Breast epithelium (tissue), 3 donors: Measurements from ENCODE around the gene SNX5.

Experiments
- CTCF ChIP-seq, 3 donors: fragments of 450-650 bp; IDR thresholded peaks; one replicate each; pipeline ENCODE4 v1.5.1; 2016 to 2017; ENCODE audit warnings: antibody characterized with exemption in 3 of 3, mild to moderate bottlenecking in 3 of 3, moderate library complexity in 3 of 3
- POLR2A ChIP-seq: fragments of 450-650 bp; IDR thresholded peaks from one replicate; pipeline ENCODE4 v1.6.1; 2016; ENCODE audit warnings: antibody characterized with exemption, mild to moderate bottlenecking, moderate library complexity
- POLR2AphosphoS5 ChIP-seq, 3 donors: sonication (generic); formaldehyde crosslinking; IDR thresholded peaks; one replicate each; pipeline ENCODE4 v1.6.1; 2017; ENCODE audit warnings: antibody characterized with exemption in 3 of 3

- TF ChIP-seq CTCF (IDR thresholded peaks at IDR 0.05) (no peak), POLR2A (no peak), POLR2AphosphoS5 (IDR thresholded peaks at IDR 0.05) (no peak)
Observed at GRCh38 chr20:18005170-18005989, 36.8 kb upstream of the SNX5 start.
